ENCODE results near the gene NAPA. TPM values are rescaled to one million over a fixed set of nuclear protein-coding genes. Genes with fewer than 3 reads are reported as not detected.
A peak's percentile ranks its signal among the peaks of the same experiment; 100 is the strongest.

Gene NAPA
- total RNA-seq, 1 donor from 2014 or later = 63.0 TPM

GRCh38 chr19:47483800-47484690 is 30.8 kb downstream of the NAPA start, which contains the start of gene KPTN:
Gene KPTN (minus strand): TSS chr19:47484219. CDS start chr19:47484160, 59 bp downstream.
- Mint-ChIP-seq H3K36me3 (no peaks in the 10 kb centered on the region), H3K27me3 (peaks cover 25% of the 10 kb centered on the region), H3K4me3 (peak within 1 kb of the TSS; percentile 97), H3K27ac (peak within 1 kb of the TSS; percentile 97), H3K9me3 (no peaks in the 10 kb centered on the region), H3K4me1 (ENCODE audit: unreplicated experiment) (peaks cover 13% of the 10 kb centered on the region)
- TF ChIP-seq CTCF (conservative IDR thresholded peaks at IDR 0.05) = peak; percentile 98
- peak; percentile 93 for DNase-seq (ENCODE audit: extremely low spot score, unreplicated experiment)

GRCh38 chr19:47483200-47483599 is 31.7 kb downstream of the NAPA start:
- Mint-ChIP-seq H3K4me1 (ENCODE audit: unreplicated experiment) (peaks cover 13% of the 10 kb centered on the region), H3K27ac (peak overlapping the region; percentile 97), H3K4me3 (peak overlapping the region; percentile 25), H3K36me3 (no peaks in the 10 kb centered on the region), H3K9me3 (no peaks in the 10 kb centered on the region), H3K27me3 (peaks cover 25% of the 10 kb centered on the region)
- TF ChIP-seq CTCF (conservative IDR thresholded peaks at IDR 0.05) = no peak
- no peak for DNase-seq (ENCODE audit: extremely low spot score, unreplicated experiment)

GRCh38 chr19:47481460-47482052 is 33.3 kb downstream of the NAPA start:
- H3K4me3 Mint-ChIP-seq = peak overlapping the region; percentile 39
- no peak overlapping the region for H3K27ac Mint-ChIP-seq
- peaks cover 25% of the 10 kb centered on the region for H3K27me3 Mint-ChIP-seq

GRCh38 chr19:47480658-47481057 is 34.2 kb downstream of the NAPA start:
- Mint-ChIP-seq H3K4me1 (ENCODE audit: unreplicated experiment) (peaks cover 10% of the 10 kb centered on the region), H3K27me3 (peaks cover 25% of the 10 kb centered on the region), H3K36me3 (no peaks in the 10 kb centered on the region), H3K27ac (no peak overlapping the region), H3K9me3 (no peaks in the 10 kb centered on the region), H3K4me3 (no peak overlapping the region)
- no peak for TF ChIP-seq CTCF (conservative IDR thresholded peaks at IDR 0.05)
- DNase-seq (ENCODE audit: extremely low spot score, unreplicated experiment) = no peak

More at GRCh38 chr19:47481460-47482052, 33.3 kb downstream of the NAPA start:
- Mint-ChIP-seq H3K9me3 (no peaks in the 10 kb centered on the region), H3K36me3 (no peaks in the 10 kb centered on the region), H3K4me1 (ENCODE audit: unreplicated experiment) (peaks cover 10% of the 10 kb centered on the region)
- DNase-seq (ENCODE audit: extremely low spot score, unreplicated experiment) = no peak
- TF ChIP-seq CTCF (conservative IDR thresholded peaks at IDR 0.05) = no peak

GRCh38 chr19:47479701-47480503 is 35.0 kb downstream of the NAPA start:
- H3K4me1 Mint-ChIP-seq (ENCODE audit: unreplicated experiment) = peaks cover 10% of the 10 kb centered on the region
- DNase-seq (ENCODE audit: extremely low spot score, unreplicated experiment) = no peak

More at GRCh38 chr19:47479701-47480503, 35.0 kb downstream of the NAPA start:
- no peak overlapping the region for H3K27ac Mint-ChIP-seq
- H3K4me3 Mint-ChIP-seq = no peak overlapping the region
- no peaks in the 10 kb centered on the region for H3K9me3 Mint-ChIP-seq
- H3K27me3 Mint-ChIP-seq = peaks cover 25% of the 10 kb centered on the region
- no peaks in the 10 kb centered on the region for H3K36me3 Mint-ChIP-seq
- no peak for TF ChIP-seq CTCF (conservative IDR thresholded peaks at IDR 0.05)
